Panc1 (cell line): ENCODE data around the gene EPHB2. TPM values are rescaled to one million over a fixed set of nuclear protein-coding genes. Genes with fewer than 3 reads are reported as not detected.

ENCODE experiments used
- ATAC-seq: fragments of 200-7000 bp; cut with Tn5 transposase; 2 replicates; pipeline ENCODE4 v1.9.1; 2020; ENCODE audit warnings: mild to moderate bottlenecking, moderate library complexity
- BruUV-seq: library from RNA; stranded (reverse); fragments of 400-500 nt; replicated peaks from 2 replicates; lab custom pipeline; 2021; lab: Mats Ljungman, UMichigan
- CTCF ChIA-PET: fragments of 300-600 bp; sonication (Branson Sonifier 250); formaldehyde crosslinking; loops from one replicate; lab custom pipeline; 2022; ENCODE audit warnings: antibody characterized with exemption; lab: Charles Lee
- POLR2A ChIA-PET: fragments of 300-600 bp; sonication (Branson Sonifier 250); formaldehyde crosslinking; loops from one replicate; lab custom pipeline; 2022; ENCODE audit warnings: antibody characterized with exemption; lab: Charles Lee
- DNase-seq: peaks from one replicate; pipeline ENCODE4 v3.0.0-alpha.2; 2010; ENCODE audit warnings: low read depth, low spot score
- H3K27ac ChIP-seq: 2 replicates; pipeline ENCODE4 v1.5.1; 2011; ENCODE audit warnings: mild to moderate bottlenecking, low read length, inconsistent platforms
- H3K27me3 ChIP-seq: fragments of 200-500 bp; sonication (Bioruptor generic); 2 replicates; pipeline ENCODE4 v1.6.0; 2014; ENCODE audit warnings: low read length, inconsistent platforms; ENCODE audit not compliant: control insufficient read depth, insufficient read depth
- H3K36me3 ChIP-seq: fragments of 200-500 bp; sonication (Bioruptor generic); 2 replicates; pipeline ENCODE4 v1.5.1; 2014; ENCODE audit warnings: inconsistent platforms, mild to moderate bottlenecking, low read length, moderate library complexity; ENCODE audit not compliant: control insufficient read depth, insufficient read depth
- H3K4me1 ChIP-seq: 2 replicates; pipeline ENCODE4 v1.5.1; 2011; ENCODE audit warnings: inconsistent platforms, mild to moderate bottlenecking, low read length, moderate library complexity; ENCODE audit not compliant: control insufficient read depth, insufficient read depth
- H3K4me3 ChIP-seq, 2 experiments: 2 replicates each; pipeline ENCODE4 v1.5.1; 2011 to 2012; ENCODE audit warnings: low read depth in 2 of 2, low read length in 2 of 2, mild to moderate bottlenecking in 2 of 2, inconsistent platforms in 1 of 2, moderate library complexity in 1 of 2
- H3K9me3 ChIP-seq: fragments of 200-500 bp; sonication (Bioruptor generic); 2 replicates; pipeline ENCODE4 v1.5.1; 2014; ENCODE audit warnings: low read depth, mild to moderate bottlenecking, inconsistent platforms, low read length, moderate library complexity; ENCODE audit not compliant: control insufficient read depth, insufficient read depth
- POLR2AphosphoS5 ChIP-seq: IDR thresholded peaks from 2 replicates; pipeline ENCODE4 v1.6.1; 2012; ENCODE audit warnings: mild to moderate bottlenecking, low read depth, low read length, moderate library complexity
- SIN3A ChIP-seq: IDR thresholded peaks from 2 replicates; pipeline ENCODE4 v1.6.1; 2012; ENCODE audit warnings: low read depth, mild to moderate bottlenecking, low read length, moderate library complexity, borderline replicate concordance; ENCODE audit not compliant: insufficient read depth
- TCF7L2 ChIP-seq: IDR thresholded peaks from 2 replicates; pipeline ENCODE4 v1.6.1; 2011; ENCODE audit warnings: mild to moderate bottlenecking, low read depth, low read length, inconsistent platforms
- in situ Hi-C: cut with HindIII; loops from 2 replicates; pipeline ENCODE4 v1.10.0; 2016; ENCODE audit warnings: low sequenced_read_pairs, low pct_unique_long_range_greater_than_20kb
- intact Hi-C: fragments of 100-400 bp; cut with micrococcal nuclease; formaldehyde crosslinking; loops from one replicate; pipeline ENCODE4 v1.10.0; 2022; ENCODE audit not compliant: unreplicated experiment
- total RNA-seq: library from RNA; stranded (reverse); gene quantifications from one replicate; pipeline ENCODE4 v1.2.1, GENCODE V29; 2021; ENCODE audit not compliant: unreplicated experiment
- TF ChIP-seq, protein P1 (sequence below), 2 experiments: IDR thresholded peaks; 2 replicates each; pipeline ENCODE4 v1.6.1; 2011 to 2012; ENCODE audit warnings: low read depth in 2 of 2, control low read depth in 1 of 2, low read length in 1 of 2, mild to moderate bottlenecking in 1 of 2, moderate library complexity in 1 of 2; ENCODE audit not compliant: insufficient read depth in 1 of 2
- TF ChIP-seq, protein P2 (sequence below): fragments of 450-650 bp; IDR thresholded peaks from 2 replicates; pipeline ENCODE4 v1.5.1; 2017; ENCODE audit warnings: mild to moderate bottlenecking

EPHB2 gene
- total RNA-seq, 1 experiment from 2014 or later = 29.0 TPM

DNA sequence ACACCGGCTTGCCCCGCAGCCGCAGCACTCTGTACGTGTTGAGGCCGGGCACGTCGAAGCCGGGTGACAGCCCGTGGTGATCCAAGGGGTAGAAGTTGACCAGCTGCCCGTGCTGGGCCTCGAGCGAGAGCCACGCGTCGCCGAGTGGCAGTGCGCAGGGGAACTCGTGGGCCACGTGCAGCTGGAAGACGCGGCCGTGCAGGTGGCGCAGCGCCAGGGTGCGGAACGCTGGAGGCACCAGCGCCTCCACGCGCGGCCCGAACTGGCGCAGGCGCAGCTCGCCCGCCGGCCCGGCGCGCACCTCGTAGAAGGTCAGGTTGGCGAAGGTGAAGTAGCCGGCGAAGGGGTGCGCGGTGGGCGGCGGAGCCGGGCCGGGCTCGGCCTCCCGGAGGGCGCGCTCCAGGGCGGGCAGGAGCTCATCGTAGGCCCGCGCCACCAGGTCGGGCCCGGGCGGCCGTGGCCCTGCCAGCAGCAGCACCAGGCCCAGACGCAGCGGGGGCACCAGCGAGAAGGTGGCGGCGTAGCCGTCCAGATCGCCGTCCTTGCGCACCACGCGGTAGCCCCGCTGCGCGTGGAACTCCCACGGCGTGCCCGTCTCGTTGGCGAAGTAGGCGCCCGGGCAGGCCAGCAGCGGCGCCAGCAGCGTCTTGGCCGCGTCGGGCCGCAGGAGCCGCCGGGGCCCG, 242.6 kb downstream of the EPHB2 start:
- in situ Hi-C loops = no loop called here
- Histone ChIP-seq H3K9me3 (no peaks in the 10 kb centered on the region), H3K27ac (no peak overlapping the region), H3K36me3 (no peaks in the 10 kb centered on the region), H3K4me1 (no peaks in the 10 kb centered on the region), H3K27me3 (no peaks in the 10 kb centered on the region), H3K4me3 (no peak overlapping the region)
- no peak for ATAC-seq
- ChIA-PET POLR2A (no interaction called here), CTCF (interaction anchor here (0.8 kb wide), 1 partner anchor 12 kb away, joined by 6 read pairs; no protein-coding TSS in a partner anchor)
- no TSS peak for BruUV-seq
- TF ChIP-seq TCF7L2 = no peak
- TF ChIP-seq, protein P1, sequence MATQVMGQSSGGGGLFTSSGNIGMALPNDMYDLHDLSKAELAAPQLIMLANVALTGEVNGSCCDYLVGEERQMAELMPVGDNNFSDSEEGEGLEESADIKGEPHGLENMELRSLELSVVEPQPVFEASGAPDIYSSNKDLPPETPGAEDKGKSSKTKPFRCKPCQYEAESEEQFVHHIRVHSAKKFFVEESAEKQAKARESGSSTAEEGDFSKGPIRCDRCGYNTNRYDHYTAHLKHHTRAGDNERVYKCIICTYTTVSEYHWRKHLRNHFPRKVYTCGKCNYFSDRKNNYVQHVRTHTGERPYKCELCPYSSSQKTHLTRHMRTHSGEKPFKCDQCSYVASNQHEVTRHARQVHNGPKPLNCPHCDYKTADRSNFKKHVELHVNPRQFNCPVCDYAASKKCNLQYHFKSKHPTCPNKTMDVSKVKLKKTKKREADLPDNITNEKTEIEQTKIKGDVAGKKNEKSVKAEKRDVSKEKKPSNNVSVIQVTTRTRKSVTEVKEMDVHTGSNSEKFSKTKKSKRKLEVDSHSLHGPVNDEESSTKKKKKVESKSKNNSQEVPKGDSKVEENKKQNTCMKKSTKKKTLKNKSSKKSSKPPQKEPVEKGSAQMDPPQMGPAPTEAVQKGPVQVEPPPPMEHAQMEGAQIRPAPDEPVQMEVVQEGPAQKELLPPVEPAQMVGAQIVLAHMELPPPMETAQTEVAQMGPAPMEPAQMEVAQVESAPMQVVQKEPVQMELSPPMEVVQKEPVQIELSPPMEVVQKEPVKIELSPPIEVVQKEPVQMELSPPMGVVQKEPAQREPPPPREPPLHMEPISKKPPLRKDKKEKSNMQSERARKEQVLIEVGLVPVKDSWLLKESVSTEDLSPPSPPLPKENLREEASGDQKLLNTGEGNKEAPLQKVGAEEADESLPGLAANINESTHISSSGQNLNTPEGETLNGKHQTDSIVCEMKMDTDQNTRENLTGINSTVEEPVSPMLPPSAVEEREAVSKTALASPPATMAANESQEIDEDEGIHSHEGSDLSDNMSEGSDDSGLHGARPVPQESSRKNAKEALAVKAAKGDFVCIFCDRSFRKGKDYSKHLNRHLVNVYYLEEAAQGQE (IDR thresholded peaks at IDR 0.05; ENCODE audit: insufficient read depth in 1 of 2, low read depth in 2 of 2, low read length in 1 of 2) = no peak
- TF ChIP-seq, protein P2, sequence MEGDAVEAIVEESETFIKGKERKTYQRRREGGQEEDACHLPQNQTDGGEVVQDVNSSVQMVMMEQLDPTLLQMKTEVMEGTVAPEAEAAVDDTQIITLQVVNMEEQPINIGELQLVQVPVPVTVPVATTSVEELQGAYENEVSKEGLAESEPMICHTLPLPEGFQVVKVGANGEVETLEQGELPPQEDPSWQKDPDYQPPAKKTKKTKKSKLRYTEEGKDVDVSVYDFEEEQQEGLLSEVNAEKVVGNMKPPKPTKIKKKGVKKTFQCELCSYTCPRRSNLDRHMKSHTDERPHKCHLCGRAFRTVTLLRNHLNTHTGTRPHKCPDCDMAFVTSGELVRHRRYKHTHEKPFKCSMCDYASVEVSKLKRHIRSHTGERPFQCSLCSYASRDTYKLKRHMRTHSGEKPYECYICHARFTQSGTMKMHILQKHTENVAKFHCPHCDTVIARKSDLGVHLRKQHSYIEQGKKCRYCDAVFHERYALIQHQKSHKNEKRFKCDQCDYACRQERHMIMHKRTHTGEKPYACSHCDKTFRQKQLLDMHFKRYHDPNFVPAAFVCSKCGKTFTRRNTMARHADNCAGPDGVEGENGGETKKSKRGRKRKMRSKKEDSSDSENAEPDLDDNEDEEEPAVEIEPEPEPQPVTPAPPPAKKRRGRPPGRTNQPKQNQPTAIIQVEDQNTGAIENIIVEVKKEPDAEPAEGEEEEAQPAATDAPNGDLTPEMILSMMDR = no peak
- TF ChIP-seq POLR2AphosphoS5 = no peak
- TF ChIP-seq SIN3A = no peak
- intact Hi-C loops = no loop called here
- no peak for DNase-seq

DNA sequence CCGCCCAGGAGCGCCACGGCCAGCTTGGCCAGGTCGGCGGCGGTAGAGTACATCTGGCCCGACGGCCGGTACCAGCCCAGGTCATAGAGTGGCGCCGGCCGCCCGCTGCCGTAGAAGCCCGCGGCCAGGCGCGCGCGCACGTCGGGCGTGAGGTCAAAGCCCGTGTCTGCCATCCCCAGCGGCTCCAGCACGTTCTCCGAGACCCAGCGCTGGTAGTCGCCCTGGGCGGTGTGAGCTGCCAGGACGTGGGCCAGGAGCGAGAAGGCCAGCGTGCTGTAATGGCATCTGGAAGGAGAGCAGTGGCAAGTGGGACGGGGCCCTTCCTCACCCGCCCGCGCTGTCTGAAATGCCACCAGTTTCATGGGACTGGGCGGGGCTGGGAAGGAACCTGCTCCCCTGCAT, 243.1 kb downstream of the EPHB2 start:
- TF ChIP-seq TCF7L2 (no peak), POLR2AphosphoS5 (no peak), SIN3A (no peak)
- TF ChIP-seq, protein P1 (IDR thresholded peaks at IDR 0.05; ENCODE audit: insufficient read depth in 1 of 2, low read depth in 2 of 2, low read length in 1 of 2) = no peak
- TF ChIP-seq, protein P2 = no peak
- ATAC-seq (no peak; the same call in 1 of the 2 replicates), DNase-seq (no peak)
- POLR2A ChIA-PET = no interaction called here
- CTCF ChIA-PET = interaction anchor here (0.8 kb wide), 1 partner anchor 12 kb away, joined by 6 read pairs; no protein-coding TSS in a partner anchor
- no peak overlapping the region for H3K27ac ChIP-seq
- intact Hi-C loops = no loop called here
- no peaks in the 10 kb centered on the region for H3K36me3 ChIP-seq
- H3K4me1 ChIP-seq = no peaks in the 10 kb centered on the region
- no peaks in the 10 kb centered on the region for H3K27me3 ChIP-seq
- H3K4me3 ChIP-seq = no peak overlapping the region
- BruUV-seq = no TSS peak
- H3K9me3 ChIP-seq = no peaks in the 10 kb centered on the region
- in situ Hi-C loops = no loop called here
